H1 (cell line): ENCODE results near the gene TEK. TPM values are rescaled to one million over a fixed set of nuclear protein-coding genes. Genes with fewer than 3 reads are reported as not detected.

Experiments used
- CTCF ChIA-PET: fragments of 300-600 bp; sonication (Branson Sonifier 250); formaldehyde crosslinking; loops from one replicate; lab custom pipeline; 2021; ENCODE audit not compliant: partially characterized antibody; lab: Charles Lee
- POLR2A ChIA-PET: fragments of 300-600 bp; sonication (Branson Sonifier 250); formaldehyde crosslinking; loops from one replicate; lab custom pipeline; 2021; ENCODE audit warnings: inconsistent platforms; ENCODE audit not compliant: partially characterized antibody; lab: Charles Lee
- DNase-seq, 2 experiments: peaks; one replicate each; pipeline versions ENCODE4 v3.0.0 to v3.0.0-alpha.2; 2010 to 2022; ENCODE audit warnings: low spot score in 2 of 2, low read depth in 1 of 2, mixed read lengths in 1 of 2
- FAIRE-seq: peaks from 2 replicates; lab custom pipeline; 2011; peaks lifted over from hg19 to GRCh38; lab: Jason Lieb, UNC
- H2AFZ ChIP-seq: 2 replicates; pipeline ENCODE4 v1.8.1; 2012; ENCODE audit warnings: low read length, inconsistent platforms
- H2AK5ac ChIP-seq: 2 replicates; pipeline ENCODE4 v1.6.1; 2013; ENCODE audit warnings: low read depth, low read length
- H2BK120ac ChIP-seq: replicated peaks from 2 replicates; pipeline ENCODE3; 2013; ENCODE audit warnings: low read depth, low read length, inconsistent platforms
- H2BK12ac ChIP-seq: 2 replicates; pipeline ENCODE4 v1.6.1; 2013; ENCODE audit warnings: low read depth, low read length
- H2BK15ac ChIP-seq: 2 replicates; pipeline ENCODE4 v1.6.1; 2013; ENCODE audit warnings: low read length
- H2BK20ac ChIP-seq: 2 replicates; pipeline ENCODE4 v1.6.1; 2013; ENCODE audit warnings: low read length
- H2BK5ac ChIP-seq: 2 replicates; pipeline ENCODE4 v1.6.1; 2013; ENCODE audit warnings: low read depth, low read length
- H3K14ac ChIP-seq: 2 replicates; pipeline ENCODE4 v1.6.1; 2013; ENCODE audit warnings: inconsistent platforms; ENCODE audit not compliant: insufficient read length
- H3K18ac ChIP-seq: 2 replicates; pipeline ENCODE4 v1.6.1; 2013; ENCODE audit warnings: low read length; ENCODE audit errors: extremely low read depth
- H3K23ac ChIP-seq: 2 replicates; pipeline ENCODE4 v1.6.1; 2013; ENCODE audit warnings: inconsistent platforms; ENCODE audit not compliant: insufficient read length
- H3K23me2 ChIP-seq: 2 replicates; pipeline ENCODE4 v1.6.1; 2013; ENCODE audit warnings: low read depth, low read length
- H3K27ac ChIP-seq: 2 replicates; pipeline ENCODE4 v1.6.1; 2011; ENCODE audit warnings: low read depth, low read length, inconsistent platforms
- H3K27me3 ChIP-seq, 4 experiments: replicated peaks in 1 of 4; 1 replicate in 1 of 4; 2 replicates in 3 of 4; pipeline versions ENCODE4 v1.6.1 to v1.8.1; 2011 to 2013; ENCODE audit warnings: low read length in 3 of 4, mild to moderate bottlenecking in 3 of 4, inconsistent platforms in 2 of 4, mixed read lengths in 2 of 4, moderate library complexity in 1 of 4; ENCODE audit not compliant: control insufficient read depth in 3 of 4, insufficient read depth in 3 of 4; ENCODE audit errors: extremely low read depth in 1 of 4
- H3K36me3 ChIP-seq, 4 experiments: 2 replicates each; pipeline versions ENCODE4 v1.6.1 to v1.8.1; 2011 to 2013; ENCODE audit warnings: mild to moderate bottlenecking in 4 of 4, low read length in 3 of 4, moderate library complexity in 2 of 4, control low read depth in 1 of 4, inconsistent platforms in 1 of 4; ENCODE audit not compliant: insufficient read depth in 4 of 4, control insufficient read depth in 2 of 4
- H3K4ac ChIP-seq: replicated peaks from 2 replicates; pipeline ENCODE3; 2013; ENCODE audit warnings: low read length, low read depth, mixed read lengths, inconsistent platforms; ENCODE audit not compliant: insufficient read length
- H3K4me1 ChIP-seq, 4 experiments: replicated peaks in 1 of 4; 1 replicate in 1 of 4; 2 replicates in 3 of 4; pipeline versions ENCODE4 v1.6.1 to v1.8.1; 2011 to 2013; ENCODE audit warnings: low read length in 3 of 4, inconsistent platforms in 2 of 4, mixed read lengths in 1 of 4; ENCODE audit not compliant: insufficient read depth in 4 of 4, control insufficient read depth in 3 of 4
- H3K4me2 ChIP-seq, 2 experiments: 2 replicates each; pipeline versions ENCODE4 v1.6.1 to v1.8.1; 2011 to 2013; ENCODE audit warnings: low read depth in 2 of 2, low read length in 2 of 2, control low read depth in 1 of 2, inconsistent platforms in 1 of 2, mild to moderate bottlenecking in 1 of 2; ENCODE audit not compliant: insufficient read depth in 1 of 2
- H3K4me3 ChIP-seq, 4 experiments: fragments of 200-600, 300-600 bp in 1 of 4; sonication (generic), shearing (Covaris generic), sonication (Bioruptor Twin) in 1 of 4; 2 replicates each; pipeline versions ENCODE4 v1.5.1 to v1.8.1; 2011 to 2016; ENCODE audit warnings: low read length in 4 of 4, low read depth in 3 of 4, control low read depth in 2 of 4, inconsistent platforms in 2 of 4, mild to moderate bottlenecking in 2 of 4, mixed read lengths in 1 of 4, moderate library complexity in 1 of 4; ENCODE audit not compliant: insufficient read depth in 2 of 4; ENCODE audit errors: extremely low read depth in 1 of 4
- H3K56ac ChIP-seq: replicated peaks from 2 replicates; pipeline ENCODE3; 2013; ENCODE audit warnings: low read depth, mild to moderate bottlenecking, mixed read lengths, low read length, inconsistent platforms; ENCODE audit not compliant: insufficient read length
- H3K79me1 ChIP-seq: 2 replicates; pipeline ENCODE4 v1.6.1; 2013; ENCODE audit warnings: low read depth, low read length, control low read depth
- H3K79me2 ChIP-seq, 2 experiments: 2 replicates each; pipeline versions ENCODE4 v1.6.1 to v1.8.1; 2012 to 2013; ENCODE audit warnings: low read length in 2 of 2, mild to moderate bottlenecking in 2 of 2, inconsistent platforms in 1 of 2; ENCODE audit not compliant: insufficient read depth in 2 of 2, control insufficient read depth in 1 of 2
- H3K9ac ChIP-seq, 4 experiments: replicated peaks in 1 of 4; 1 replicate in 1 of 4; 2 replicates in 3 of 4; pipeline versions ENCODE4 v1.6.1 to v1.8.1; 2011 to 2013; ENCODE audit warnings: low read depth in 3 of 4, low read length in 3 of 4, control low read depth in 2 of 4, mild to moderate bottlenecking in 2 of 4, moderate library complexity in 2 of 4, inconsistent platforms in 1 of 4; ENCODE audit errors: extremely low read depth in 1 of 4
- H3K9me3 ChIP-seq, 2 experiments: 2 replicates each; pipeline versions ENCODE4 v1.6.1 to v1.8.1; 2012 to 2013; ENCODE audit warnings: mild to moderate bottlenecking in 2 of 2, moderate library complexity in 2 of 2, control low read depth in 1 of 2, inconsistent platforms in 1 of 2, low read depth in 1 of 2, low read length in 1 of 2, mixed read lengths in 1 of 2; ENCODE audit not compliant: insufficient read depth in 2 of 2
- H4K20me1 ChIP-seq, 2 experiments: replicated peaks in 1 of 2; 2 replicates each; pipeline versions ENCODE3 to v1.8.1; 2011 to 2013; ENCODE audit warnings: inconsistent platforms in 2 of 2, low read length in 2 of 2, mild to moderate bottlenecking in 1 of 2; ENCODE audit not compliant: insufficient read depth in 2 of 2, control insufficient read depth in 1 of 2
- H4K5ac ChIP-seq: 2 replicates; pipeline ENCODE4 v1.6.1; 2013; ENCODE audit warnings: low read length, low read depth, mixed read lengths, inconsistent platforms; ENCODE audit not compliant: insufficient read length
- H4K8ac ChIP-seq: 2 replicates; pipeline ENCODE4 v1.8.0; 2013; ENCODE audit warnings: mild to moderate bottlenecking, moderate library complexity, low read length, inconsistent platforms; ENCODE audit not compliant: insufficient read depth; ENCODE audit errors: extremely low read depth
- H4K91ac ChIP-seq: replicated peaks from 2 replicates; pipeline ENCODE3; 2013; ENCODE audit warnings: low read length, mixed read lengths, inconsistent platforms; ENCODE audit not compliant: insufficient read length
- BCL11A ChIP-seq, 2 experiments: IDR thresholded peaks; one replicate each; pipeline ENCODE4 v1.6.1; 2011; ENCODE audit warnings: low read depth in 2 of 2, low read length in 2 of 2, mild to moderate bottlenecking in 2 of 2
- GTF2F1 ChIP-seq: IDR thresholded peaks from 2 replicates; pipeline ENCODE4 v1.6.1; 2012; ENCODE audit warnings: low read depth, low read length, improper control_type of control experiment, borderline replicate concordance
- NRF1 ChIP-seq: IDR thresholded peaks from 2 replicates; pipeline ENCODE4 v1.6.1; 2011; ENCODE audit warnings: mild to moderate bottlenecking, low read depth, low read length, improper control_type of control experiment
- SIX5 ChIP-seq: IDR thresholded peaks from 2 replicates; pipeline ENCODE4 v1.6.1; 2011; ENCODE audit warnings: mild to moderate bottlenecking, low read depth, low read length
- TCF12 ChIP-seq: IDR thresholded peaks from 2 replicates; pipeline ENCODE4 v1.6.1; 2011; ENCODE audit warnings: low read depth, mild to moderate bottlenecking, low read length
- YY1 ChIP-seq: IDR thresholded peaks from 2 replicates; pipeline ENCODE4 v1.6.1; 2011; ENCODE audit warnings: low read depth, mild to moderate bottlenecking, low read length
- polyA plus RNA-seq, 7 experiments: library from polyadenylated mRNA; depleted of rRNA in 3 of 7; stranded (reverse) in 5 of 7; unstranded in 2 of 7; fragments of >200 nt in 5 of 7; fragments of 200-250 nt in 2 of 7; gene quantifications; 1 replicate in 5 of 7; 2 replicates in 1 of 7; 4 replicates in 1 of 7; pipeline versions ENCODE4 v1.2.1 to v1.2.3, GENCODE V29; 2011 to 2013; ENCODE audit warnings: missing spikeins in 2 of 7, mixed read lengths in 2 of 7
- total RNA-seq: library from RNA; stranded (reverse); fragmentation: NEBNext Ultra II Directional; extraction: Animal tissue kit (Norgen Biotek cat#: 25700); gene quantifications from 2 replicates; pipeline ENCODE4 v1.2.1, GENCODE V29; 2021
- TF ChIP-seq, protein P1 (sequence below): IDR thresholded peaks from 2 replicates; pipeline ENCODE4 v1.6.1; 2012; ENCODE audit warnings: inconsistent platforms

The TEK gene
- total and polyA plus RNA-seq, 2 of the 8 experiments (the other 6 are each of a cell fraction or from before 2014, with no cell fraction given): 11.0 to 35.8 TPM

DNA sequence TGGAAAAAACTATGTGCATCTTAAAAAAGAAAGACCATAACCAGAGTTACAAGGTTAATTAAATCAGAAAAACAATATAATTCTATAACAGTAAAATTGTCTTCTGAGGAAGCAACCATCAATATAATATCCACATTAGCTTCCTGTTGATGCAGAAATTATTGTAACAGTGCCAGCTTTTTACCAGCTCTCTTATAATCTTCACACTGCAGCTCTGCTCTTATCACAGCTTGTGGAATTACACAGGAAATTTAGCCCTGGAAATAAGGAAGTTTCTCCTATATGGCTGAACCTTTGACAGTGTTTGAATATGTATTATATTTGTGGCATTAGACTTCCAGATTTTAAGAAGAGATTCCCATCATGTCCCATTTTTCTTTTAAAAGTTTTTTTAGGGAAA, 49.1 kb upstream of the TEK start:
- no peak overlapping the region for H2BK120ac ChIP-seq
- no peaks in the 10 kb centered on the region for H4K20me1 ChIP-seq
- H3K9me3 ChIP-seq: no peaks in the 10 kb centered on the region
- no peaks in the 10 kb centered on the region for H3K4me1 ChIP-seq
- DNase-seq (no peak), FAIRE-seq (no peak)
- H2AFZ ChIP-seq: no peak overlapping the region
- no peak overlapping the region for H4K8ac ChIP-seq
- no peaks in the 10 kb centered on the region for H3K27me3 ChIP-seq
- ChIA-PET POLR2A (no interaction called here), CTCF (interaction anchor here (1.0 kb wide), 1 partner anchor 16 kb away, joined by 3 read pairs; no protein-coding TSS in a partner anchor)
- no peak overlapping the region for H2BK12ac ChIP-seq
- H4K91ac ChIP-seq: no peak overlapping the region
- TF ChIP-seq SIX5 (no peak), YY1 (no peak), BCL11A (IDR thresholded peaks at IDR 0.05; ENCODE audit: low read depth in 2 of 2, low read length in 2 of 2) (no peak), GTF2F1 (no peak), NRF1 (no peak), TCF12 (no peak)
- TF ChIP-seq, protein P1, sequence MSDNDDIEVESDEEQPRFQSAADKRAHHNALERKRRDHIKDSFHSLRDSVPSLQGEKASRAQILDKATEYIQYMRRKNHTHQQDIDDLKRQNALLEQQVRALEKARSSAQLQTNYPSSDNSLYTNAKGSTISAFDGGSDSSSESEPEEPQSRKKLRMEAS: no peak
- H3K79me2 ChIP-seq: no peaks in the 10 kb centered on the region
- H3K36me3 ChIP-seq: no peaks in the 10 kb centered on the region
- no peak overlapping the region for H3K56ac ChIP-seq
- H2BK5ac ChIP-seq: no peak overlapping the region
- H3K79me1 ChIP-seq: no peaks in the 10 kb centered on the region
- H2BK15ac ChIP-seq: no peak overlapping the region
- H3K4me3 ChIP-seq: no peak overlapping the region
- no peak overlapping the region for H3K23ac ChIP-seq
- no peak overlapping the region for H2BK20ac ChIP-seq
- H3K18ac ChIP-seq: no peak overlapping the region
- no peak overlapping the region for H2AK5ac ChIP-seq
- H4K5ac ChIP-seq: no peak overlapping the region
- H3K9ac ChIP-seq: no peak overlapping the region
- no peaks in the 10 kb centered on the region for H3K23me2 ChIP-seq
- no peak overlapping the region for H3K4ac ChIP-seq
- no peak overlapping the region for H3K14ac ChIP-seq
- H3K27ac ChIP-seq: no peak overlapping the region
- no peak overlapping the region for H3K4me2 ChIP-seq
